Mesenchymal stem cell (in vitro differentiated cells and primary cell): ENCODE measurements around the gene IL16.

ENCODE experiments used
- DNase-seq: peaks from one replicate; pipeline ENCODE4 v3.0.0-alpha.2; 2013
- H2AFZ ChIP-seq: one replicate; pipeline ENCODE4 v1.6.1; 2013; ENCODE audit warnings: low read depth, mild to moderate bottlenecking, control low read depth, inconsistent platforms, low read length, moderate library complexity
- H2AK5ac ChIP-seq: 2 replicates; pipeline ENCODE4 v1.6.1; 2013; ENCODE audit warnings: low read length, moderate library complexity, mild to moderate bottlenecking, inconsistent platforms; ENCODE audit not compliant: severe bottlenecking
- H2BK120ac ChIP-seq: one replicate; pipeline ENCODE4 v1.6.1; 2013; ENCODE audit warnings: low read depth, mild to moderate bottlenecking, inconsistent platforms, low read length, moderate library complexity
- H2BK12ac ChIP-seq, 2 experiments: one replicate each; pipeline ENCODE4 v1.6.1; 2013; ENCODE audit warnings: inconsistent platforms in 2 of 2, low read length in 2 of 2, mild to moderate bottlenecking in 2 of 2, moderate library complexity in 2 of 2, control low read depth in 1 of 2
- H2BK15ac ChIP-seq: one replicate; pipeline ENCODE4 v1.6.1; 2013; ENCODE audit warnings: mild to moderate bottlenecking, low read depth, inconsistent platforms; ENCODE audit not compliant: poor library complexity, severe bottlenecking
- H2BK5ac ChIP-seq: 2 replicates; pipeline ENCODE4 v1.6.1; 2013; ENCODE audit warnings: low read depth, mild to moderate bottlenecking, low read length, control low read depth, inconsistent platforms; ENCODE audit not compliant: poor library complexity, severe bottlenecking
- H3K14ac ChIP-seq, 2 experiments: one replicate each; pipeline ENCODE4 v1.6.1; 2013; ENCODE audit warnings: inconsistent platforms in 2 of 2, low read length in 2 of 2, control low read depth in 1 of 2, mild to moderate bottlenecking in 1 of 2, moderate library complexity in 1 of 2
- H3K18ac ChIP-seq, 2 experiments: one replicate each; pipeline ENCODE4 v1.6.1; 2013; ENCODE audit warnings: inconsistent platforms in 2 of 2, low read length in 2 of 2, control low read depth in 1 of 2, low read depth in 1 of 2, mild to moderate bottlenecking in 1 of 2
- H3K23ac ChIP-seq, 2 experiments: one replicate each; pipeline ENCODE4 v1.6.1; 2013; ENCODE audit warnings: inconsistent platforms in 2 of 2, low read length in 2 of 2, mild to moderate bottlenecking in 2 of 2, moderate library complexity in 2 of 2, control low read depth in 1 of 2
- H3K27ac ChIP-seq: 2 replicates; pipeline ENCODE4 v1.5.1; 2013; ENCODE audit warnings: mild to moderate bottlenecking, moderate library complexity, low read length, control low read depth, inconsistent platforms; ENCODE audit not compliant: poor library complexity, severe bottlenecking
- H3K27me3 ChIP-seq, 2 experiments: 2 replicates each; pipeline versions ENCODE4 v1.6.1 to v1.7.0; 2013; ENCODE audit warnings: low read length in 2 of 2, mild to moderate bottlenecking in 2 of 2, moderate library complexity in 2 of 2, control low read depth in 1 of 2, inconsistent platforms in 1 of 2; ENCODE audit not compliant: control insufficient read depth in 1 of 2, insufficient read depth in 1 of 2
- H3K36me3 ChIP-seq, 2 experiments: 2 replicates each; pipeline versions ENCODE4 v1.6.1 to v1.7.0; 2013; ENCODE audit warnings: low read length in 2 of 2, control low read depth in 1 of 2, inconsistent platforms in 1 of 2, low read depth in 1 of 2, mild to moderate bottlenecking in 1 of 2; ENCODE audit not compliant: insufficient read depth in 2 of 2, control insufficient read depth in 1 of 2
- H3K4ac ChIP-seq, 2 experiments: one replicate each; pipeline ENCODE4 v1.6.1; 2013; ENCODE audit warnings: inconsistent platforms in 2 of 2, low read length in 2 of 2, mild to moderate bottlenecking in 2 of 2, moderate library complexity in 2 of 2, control low read depth in 1 of 2, low read depth in 1 of 2
- H3K4me1 ChIP-seq: 2 replicates; pipeline ENCODE4 v1.6.1; 2013; ENCODE audit warnings: low read depth, low read length, control low read depth; ENCODE audit not compliant: control insufficient read depth, insufficient read depth
- H3K4me2 ChIP-seq: 2 replicates; pipeline ENCODE4 v1.6.1; 2013; ENCODE audit warnings: low read length, mild to moderate bottlenecking, inconsistent platforms; ENCODE audit not compliant: poor library complexity, severe bottlenecking
- H3K4me3 ChIP-seq, 2 experiments: 2 replicates each; pipeline versions ENCODE4 v1.5.1 to v1.7.0; 2013; ENCODE audit warnings: low read length in 2 of 2, mild to moderate bottlenecking in 2 of 2, control low read depth in 1 of 2, low read depth in 1 of 2; ENCODE audit not compliant: insufficient read depth in 1 of 2
- H3K79me1 ChIP-seq: replicated peaks from 2 replicates; pipeline ENCODE4 v1.6.1; 2013; ENCODE audit warnings: mild to moderate bottlenecking, control low read depth, low read length, inconsistent platforms; ENCODE audit not compliant: poor library complexity, severe bottlenecking
- H3K9ac ChIP-seq: 2 replicates; pipeline ENCODE4 v1.7.0; 2013; ENCODE audit warnings: mild to moderate bottlenecking, low read length, moderate library complexity
- H3K9me3 ChIP-seq: 2 replicates; pipeline ENCODE4 v1.7.0; 2013; ENCODE audit warnings: mild to moderate bottlenecking, low read length; ENCODE audit not compliant: control insufficient read depth
- H4K8ac ChIP-seq: one replicate; pipeline ENCODE4 v1.6.1; 2013; ENCODE audit warnings: inconsistent platforms, mild to moderate bottlenecking, low read length, moderate library complexity
- H4K91ac ChIP-seq: one replicate; pipeline ENCODE4 v1.6.1; 2013; ENCODE audit warnings: mild to moderate bottlenecking, low read length, inconsistent platforms
- WGBS: methylation state at CpG from one replicate; pipeline ENCODE4 v1.1.7; 2013; ENCODE audit warnings: mixed read lengths; 5-methylcytosine and 5-hydroxymethylcytosine counted together

The IL16 gene

DNA sequence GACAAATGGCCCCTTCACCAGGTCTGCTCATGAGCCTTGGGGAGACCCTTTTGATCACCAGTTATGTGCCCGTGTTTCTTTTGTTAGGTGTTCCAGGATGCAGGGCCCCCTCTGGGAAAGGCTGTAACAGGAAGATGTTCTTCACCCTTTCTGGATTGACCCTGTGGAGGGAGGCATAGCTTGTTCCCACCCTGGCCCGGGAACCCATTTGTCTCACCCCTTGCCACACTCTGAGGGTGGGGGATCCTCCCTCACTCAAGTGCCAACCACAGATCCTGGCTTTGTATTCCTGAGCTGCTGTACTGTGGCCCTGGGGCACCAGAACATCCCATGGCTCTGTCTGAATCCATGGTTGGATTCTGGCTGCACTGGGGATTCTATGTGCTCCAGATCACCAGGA is 18.9 kb downstream of the IL16 start:
- Histone ChIP-seq H2BK12ac (no peak overlapping the region), H3K4ac (no peak overlapping the region), H3K27me3 (peaks cover 0 to 6% of the 10 kb centered on the region in 2 experiments), H3K18ac (no peak overlapping the region), H2BK120ac (no peak overlapping the region), H3K79me1 (no peaks in the 10 kb centered on the region), H3K9me3 (peaks cover 10% of the 10 kb centered on the region), H3K36me3 (no peaks in the 10 kb centered on the region), H2AK5ac (no peak overlapping the region), H4K91ac (no peak overlapping the region), H3K4me3 (no peak overlapping the region), H3K4me2 (no peak overlapping the region), H3K4me1 (no peaks in the 10 kb centered on the region), H2AFZ (no peak overlapping the region), H2BK5ac (no peak overlapping the region), H4K8ac (no peak overlapping the region), H3K23ac (no peak overlapping the region), H3K14ac (no peak overlapping the region), H3K9ac (no peak overlapping the region), H3K27ac (no peak overlapping the region), H2BK15ac (no peak overlapping the region)
- DNase-seq: no peak
- 82% methylated on average over 2 of the region's 2 CpGs for WGBS

DNA sequence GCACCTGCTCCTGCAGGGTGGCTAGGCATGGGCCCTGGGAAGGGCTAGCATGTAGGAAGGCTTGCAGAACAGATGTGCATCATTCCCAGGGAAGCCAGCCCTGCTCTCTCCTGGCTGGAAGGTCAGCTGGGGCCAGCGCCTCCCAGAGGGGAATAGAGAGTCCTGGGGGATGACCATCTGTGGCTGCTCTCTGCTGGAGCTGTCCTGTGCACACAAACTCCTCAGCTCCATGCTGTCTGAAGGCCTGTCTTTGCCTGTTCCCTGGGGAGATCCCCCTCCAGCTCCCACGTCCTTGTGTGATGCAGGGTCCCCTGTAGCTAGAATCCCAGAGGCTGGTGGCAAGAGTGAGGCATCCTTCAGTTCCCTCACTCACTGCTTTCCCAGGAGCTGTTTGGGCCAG is 19.3 kb downstream of the IL16 start:
- H3K79me1 ChIP-seq: no peaks in the 10 kb centered on the region
- H4K91ac ChIP-seq: no peak overlapping the region
- H4K8ac ChIP-seq: no peak overlapping the region
- WGBS: 38% methylated on average over 2 of the region's 2 CpGs
- H3K27me3 ChIP-seq: peaks cover 0 to 6% of the 10 kb centered on the region in 2 experiments
- no peak overlapping the region for H3K4me2 ChIP-seq
- no peak overlapping the region for H2BK15ac ChIP-seq
- H2AK5ac ChIP-seq: no peak overlapping the region
- H3K23ac ChIP-seq: no peak overlapping the region
- no peaks in the 10 kb centered on the region for H3K36me3 ChIP-seq
- no peak overlapping the region for H3K4me3 ChIP-seq
- no peak overlapping the region for H3K4ac ChIP-seq
- no peaks in the 10 kb centered on the region for H3K4me1 ChIP-seq
- H3K9ac ChIP-seq: no peak overlapping the region
- DNase-seq: no peak
- peaks cover 10% of the 10 kb centered on the region for H3K9me3 ChIP-seq
- H3K14ac ChIP-seq: peak overlapping the region in 1 of 2 experiments; percentile 48
- H2BK120ac ChIP-seq: no peak overlapping the region
- no peak overlapping the region for H2AFZ ChIP-seq
- H2BK5ac ChIP-seq: no peak overlapping the region
- H3K27ac ChIP-seq: no peak overlapping the region
- no peak overlapping the region for H2BK12ac ChIP-seq
- no peak overlapping the region for H3K18ac ChIP-seq

DNA sequence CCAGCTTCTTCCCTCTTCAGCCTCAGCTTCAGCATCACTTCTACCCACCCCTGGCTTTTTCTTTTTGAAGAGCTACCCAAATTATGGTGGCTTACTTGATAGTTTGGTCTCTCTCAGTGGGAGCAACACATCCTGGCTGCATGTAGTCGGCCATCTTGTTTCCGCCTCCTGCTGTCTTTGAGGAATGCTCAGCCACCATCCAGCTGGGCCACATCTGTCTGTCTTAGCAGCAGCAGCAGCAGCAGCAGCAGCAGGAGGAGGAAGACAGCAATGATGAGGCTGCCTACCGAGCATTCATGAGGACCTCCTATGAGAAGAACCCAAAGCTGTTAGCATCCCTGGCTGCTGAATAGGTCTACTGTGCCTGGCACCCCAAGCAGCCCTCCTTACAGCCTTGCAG is 19.7 kb downstream of the IL16 start:
- H3K4ac ChIP-seq: no peak overlapping the region
- no peak overlapping the region for H3K14ac ChIP-seq
- H2AFZ ChIP-seq: no peak overlapping the region
- no peak overlapping the region for H4K8ac ChIP-seq
- H3K18ac ChIP-seq: no peak overlapping the region
- H3K23ac ChIP-seq: no peak overlapping the region
- H2BK5ac ChIP-seq: no peak overlapping the region
- H3K36me3 ChIP-seq: no peaks in the 10 kb centered on the region
- no peak overlapping the region for H2BK15ac ChIP-seq
- peak overlapping the region; percentile 34 for H4K91ac ChIP-seq
- H3K79me1 ChIP-seq: no peaks in the 10 kb centered on the region
- H2AK5ac ChIP-seq: no peak overlapping the region
- H3K4me2 ChIP-seq: no peak overlapping the region
- H3K27ac ChIP-seq: no peak overlapping the region
- no peak overlapping the region for H2BK12ac ChIP-seq
- no peaks in the 10 kb centered on the region for H3K4me1 ChIP-seq
- H2BK120ac ChIP-seq: no peak overlapping the region
- no peak overlapping the region for H3K4me3 ChIP-seq
- no peak for DNase-seq
- 74% methylated on average over 3 of the region's 3 CpGs for WGBS
- no peak overlapping the region for H3K9ac ChIP-seq
- peaks cover 0 to 6% of the 10 kb centered on the region in 2 experiments for H3K27me3 ChIP-seq
- peaks cover 10% of the 10 kb centered on the region for H3K9me3 ChIP-seq

DNA sequence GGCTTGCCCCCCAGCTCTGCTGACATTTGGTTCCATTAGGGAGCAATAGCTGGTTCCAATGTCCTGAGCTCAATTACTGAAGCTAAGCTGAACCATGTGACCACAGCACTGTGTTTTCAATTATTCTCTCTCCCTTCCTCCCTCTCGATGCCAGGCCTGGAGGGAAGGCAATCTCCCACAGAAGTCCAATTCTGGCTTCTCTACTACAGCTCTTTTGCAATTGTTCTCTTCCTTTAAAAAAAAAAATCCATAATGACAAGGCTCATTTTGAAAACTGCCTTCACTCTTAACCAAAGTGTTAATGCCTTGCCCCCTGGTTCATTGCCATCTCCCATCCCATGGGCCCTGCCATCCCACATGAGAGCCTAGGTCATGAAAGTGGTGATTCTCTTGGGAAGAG is 24.8 kb downstream of the IL16 start:
- Histone ChIP-seq H3K36me3 (no peaks in the 10 kb centered on the region), H2BK15ac (no peak overlapping the region)
- 78% methylated on average over 1 of the region's 1 CpG for WGBS

More for the DNA sequence above, 24.8 kb downstream of the IL16 start:
- no peak overlapping the region for H4K8ac ChIP-seq
- H2AK5ac ChIP-seq: no peak overlapping the region
- no peaks in the 10 kb centered on the region for H3K79me1 ChIP-seq
- H3K23ac ChIP-seq: no peak overlapping the region
- no peak overlapping the region for H2BK5ac ChIP-seq
- H3K9me3 ChIP-seq: no peaks in the 10 kb centered on the region
- no peak overlapping the region for H3K4me3 ChIP-seq
- no peak overlapping the region for H3K14ac ChIP-seq
- no peak overlapping the region for H2BK120ac ChIP-seq
- peak overlapping the region; percentile 36 for H3K9ac ChIP-seq
- H4K91ac ChIP-seq: no peak overlapping the region
- no peak overlapping the region for H2AFZ ChIP-seq
- no peak overlapping the region for H3K18ac ChIP-seq
- H3K4me2 ChIP-seq: no peak overlapping the region
- no peak overlapping the region for H3K27ac ChIP-seq
- no peak overlapping the region for H3K4ac ChIP-seq
- DNase-seq: no peak
- H3K27me3 ChIP-seq: no peaks in the 10 kb centered on the region
- H2BK12ac ChIP-seq: no peak overlapping the region
- H3K4me1 ChIP-seq: no peaks in the 10 kb centered on the region
